HG03064 (cell line): Measurements from ENCODE around the gene SPEM2.

Source experiments
- ATAC-seq: cut with Tn5 transposase; IDR thresholded peaks from one replicate; pipeline ENCODE4 v1.9.1; 2021; ENCODE audit warnings: low read depth; ENCODE audit not compliant: unreplicated experiment

SPEM2 gene

GRCh38 chr17:7425316-7425715 is at the start of gene SPEM2:
TSS of gene SPEM2 (plus strand) at chr17:7425616. CDS start at chr17:7425689, 73 bp downstream.
- no peak for ATAC-seq

GRCh38 chr17:7379134-7379533 is 46.3 kb upstream of the SPEM2 start:
- ATAC-seq = no peak

- no peak for ATAC-seq
Observed at GRCh38 chr17:7380321-7380720, 45.1 kb upstream of the SPEM2 start.

GRCh38 chr17:7380855-7381683 is 44.3 kb upstream of the SPEM2 start, which contains the start of gene TNK1:
TSS of gene TNK1 (plus strand) at chr17:7381089. CDS start at chr17:7382927, 1,838 bp downstream.
- no peak for ATAC-seq

- no peak for ATAC-seq
Observed at GRCh38 chr17:7382901-7383300, 42.5 kb upstream of the SPEM2 start.

DNA sequence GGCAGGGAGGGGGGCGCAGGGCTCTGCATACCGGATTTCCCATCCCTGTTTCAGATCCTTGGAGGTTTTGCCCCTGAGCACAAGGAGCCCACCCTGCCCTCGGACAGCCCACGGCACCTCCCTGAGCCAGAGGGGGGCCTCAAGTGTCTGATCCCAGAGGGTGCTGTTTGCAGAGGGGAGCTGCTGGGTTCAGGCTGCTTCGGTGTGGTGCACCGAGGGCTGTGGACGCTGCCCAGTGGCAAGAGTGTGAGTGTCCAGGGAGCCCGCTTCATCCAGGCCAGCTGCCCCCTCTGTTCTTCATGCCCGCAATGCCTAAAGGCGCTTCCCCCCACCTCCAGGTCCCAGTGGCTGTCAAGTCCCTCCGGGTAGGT is 42.1 kb upstream of the SPEM2 start:
- no peak for ATAC-seq

DNA sequence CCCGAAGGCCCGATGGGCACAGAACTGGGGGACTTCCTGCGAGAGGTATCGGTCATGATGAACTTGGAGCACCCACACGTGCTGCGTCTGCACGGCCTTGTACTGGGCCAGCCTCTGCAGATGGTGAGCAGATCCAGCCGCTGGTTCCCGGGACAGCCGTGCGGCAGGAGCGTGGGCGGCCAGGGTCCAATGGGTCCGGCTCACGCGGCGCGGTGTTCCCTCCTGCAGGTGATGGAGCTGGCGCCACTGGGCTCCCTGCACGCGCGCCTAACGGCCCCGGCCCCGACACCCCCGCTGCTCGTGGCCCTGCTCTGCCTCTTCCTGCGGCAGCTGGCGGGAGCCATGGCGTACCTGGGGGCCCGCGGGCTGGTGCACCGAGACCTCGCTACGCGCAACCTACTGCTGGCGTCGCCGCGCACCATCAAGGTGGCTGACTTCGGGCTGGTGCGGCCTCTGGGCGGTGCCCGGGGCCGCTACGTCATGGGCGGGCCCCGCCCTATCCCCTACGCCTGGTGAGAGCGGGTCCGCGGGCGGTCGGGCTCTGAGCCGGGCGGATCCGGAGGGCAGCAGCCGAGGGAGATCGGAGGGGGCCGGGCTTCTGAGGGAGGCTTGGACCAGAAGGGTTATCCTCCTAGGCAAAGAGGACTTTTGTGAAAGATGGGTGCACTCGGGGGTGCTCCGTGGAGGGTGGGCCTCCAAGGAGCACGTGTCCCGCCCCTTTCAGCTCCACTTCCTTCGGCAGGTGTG is 41.5 kb upstream of the SPEM2 start:
- no peak for ATAC-seq

DNA sequence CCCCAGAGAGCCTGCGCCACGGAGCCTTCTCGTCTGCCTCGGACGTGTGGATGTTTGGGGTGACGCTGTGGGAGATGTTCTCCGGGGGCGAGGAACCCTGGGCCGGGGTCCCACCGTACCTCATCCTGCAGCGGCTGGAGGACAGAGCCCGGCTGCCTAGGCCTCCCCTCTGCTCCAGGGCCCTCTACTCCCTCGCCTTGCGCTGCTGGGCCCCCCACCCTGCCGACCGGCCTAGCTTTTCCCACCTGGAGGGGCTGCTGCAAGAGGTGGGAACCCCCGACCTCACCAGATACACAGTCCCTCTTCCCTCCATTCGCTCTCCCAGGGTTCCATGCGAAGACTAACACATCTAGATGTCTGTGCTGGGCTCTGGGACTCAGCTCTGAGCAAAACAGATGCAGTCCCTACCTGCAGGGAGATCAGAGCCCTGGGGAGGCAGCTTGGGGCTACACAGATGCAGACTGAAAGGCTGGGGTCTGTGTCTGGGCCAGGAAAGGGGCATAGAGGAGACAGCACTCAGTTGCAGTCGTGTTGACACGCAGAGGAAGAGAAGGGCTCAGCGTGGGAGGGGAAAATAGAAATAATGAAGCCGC is 40.8 kb upstream of the SPEM2 start:
- no peak for ATAC-seq

GRCh38 chr17:7388856-7389255 is 36.6 kb upstream of the SPEM2 start:
- ATAC-seq = no peak

GRCh38 chr17:7389924-7390910 is 35.2 kb upstream of the SPEM2 start:
- no peak for ATAC-seq

DNA sequence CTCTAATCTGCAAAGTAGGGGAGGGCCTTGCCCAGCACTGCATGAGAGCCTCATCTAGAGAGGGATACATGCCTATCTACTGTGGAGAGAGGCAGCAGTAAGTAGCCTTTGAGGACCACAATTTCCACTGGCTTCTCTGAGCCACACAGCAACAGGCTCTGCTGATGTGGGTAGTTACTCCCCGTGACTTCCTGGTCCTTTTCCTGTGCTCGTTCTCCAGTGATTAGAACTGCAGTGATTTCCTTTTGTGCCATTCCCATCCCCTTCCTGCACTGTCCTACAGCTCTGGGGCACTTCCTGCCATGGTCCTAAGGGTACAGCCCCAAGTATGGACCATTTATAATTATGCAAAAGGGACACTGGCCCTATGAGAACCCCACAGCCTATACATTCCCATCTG is 34.1 kb upstream of the SPEM2 start:
- ATAC-seq = no peak

DNA sequence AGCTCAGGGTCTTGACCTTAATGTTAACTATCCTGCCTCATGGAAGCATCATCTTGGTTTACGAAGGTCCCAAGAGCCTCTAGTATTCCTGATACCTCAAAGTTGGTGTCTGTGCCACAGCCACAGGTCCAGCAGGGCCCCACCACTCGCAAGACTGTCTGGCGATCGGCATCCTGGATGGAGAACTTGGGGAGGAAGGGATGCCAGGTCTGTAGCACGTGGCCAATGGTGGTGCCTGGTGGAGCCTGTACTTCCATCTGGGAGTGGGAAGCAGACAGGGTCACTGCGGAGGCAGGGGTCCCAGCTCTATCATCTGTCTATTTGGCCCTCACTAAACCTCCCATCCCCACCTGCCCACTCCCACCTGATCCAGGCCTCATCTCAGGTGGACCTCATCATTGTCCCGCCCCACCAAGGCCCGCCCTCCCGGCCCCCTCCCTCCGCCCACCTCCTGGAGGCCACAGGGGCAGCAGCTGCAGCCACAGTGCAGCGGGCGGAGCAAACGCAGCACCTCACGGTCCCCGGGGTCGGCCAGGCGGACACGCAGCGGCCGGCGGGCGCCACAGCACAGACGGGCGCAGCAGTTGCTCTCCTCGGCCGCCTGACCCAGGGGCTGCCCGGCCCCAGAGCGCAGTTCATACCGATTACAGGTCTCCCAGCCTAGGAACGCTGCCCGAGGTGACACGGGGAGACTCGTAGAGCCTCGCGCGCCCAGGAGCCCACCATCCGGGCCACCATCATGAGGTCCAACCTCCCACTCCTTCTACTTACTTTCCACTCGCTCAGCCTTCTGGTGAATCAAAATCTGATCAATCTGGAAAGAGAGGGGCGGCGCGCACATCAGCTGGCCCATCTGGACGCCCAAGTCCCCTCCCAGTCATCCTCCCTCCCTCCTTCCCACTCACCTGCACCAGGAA is 32.5 kb upstream of the SPEM2 start:
- no peak for ATAC-seq

GRCh38 chr17:7393613-7394451 is 31.6 kb upstream of the SPEM2 start:
- peak; percentile 52 for ATAC-seq

DNA sequence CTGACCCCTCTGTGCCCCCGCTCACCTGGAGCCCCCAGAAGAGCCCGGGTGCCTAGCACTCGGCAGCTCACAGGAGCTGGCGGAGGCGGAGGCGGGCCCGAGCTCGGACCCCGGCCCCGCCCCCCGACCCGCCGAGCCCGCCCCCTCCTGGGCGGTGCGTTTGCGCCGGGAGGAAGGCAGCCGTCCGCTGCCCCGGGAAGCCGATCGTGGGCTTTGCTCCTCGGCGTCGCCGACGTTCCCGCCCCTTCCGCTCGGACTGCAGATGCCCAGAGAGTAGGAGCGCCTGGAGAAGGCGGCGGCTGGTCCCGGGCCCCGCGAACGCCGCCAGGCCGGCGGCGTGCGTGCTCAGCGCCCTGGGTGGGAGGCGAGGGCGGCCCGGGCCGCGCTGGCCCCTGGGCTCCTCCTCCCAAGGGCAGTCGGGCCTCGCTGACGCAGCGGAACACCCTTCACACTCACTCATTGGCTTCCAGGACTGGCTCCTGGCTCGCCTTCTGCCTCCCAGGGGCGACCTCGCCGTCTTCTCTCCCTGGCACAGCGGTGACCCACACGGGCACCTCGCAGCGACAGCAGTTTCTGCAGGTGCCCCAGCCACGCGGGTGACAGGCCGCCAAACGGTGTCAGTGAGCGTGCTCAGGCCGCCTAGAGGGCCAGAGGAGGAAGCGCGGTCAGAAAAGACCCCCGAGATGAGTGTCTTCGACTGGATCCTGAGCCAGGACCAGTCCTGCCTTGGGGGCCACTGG is 30.8 kb upstream of the SPEM2 start, which contains the start of gene PLSCR3:
PLSCR3 (minus strand) TSS at position 74 of the 740 bp plus-strand sequence. CDS start 415 bp downstream, outside the sequence.
- peak; percentile 66 for ATAC-seq

DNA sequence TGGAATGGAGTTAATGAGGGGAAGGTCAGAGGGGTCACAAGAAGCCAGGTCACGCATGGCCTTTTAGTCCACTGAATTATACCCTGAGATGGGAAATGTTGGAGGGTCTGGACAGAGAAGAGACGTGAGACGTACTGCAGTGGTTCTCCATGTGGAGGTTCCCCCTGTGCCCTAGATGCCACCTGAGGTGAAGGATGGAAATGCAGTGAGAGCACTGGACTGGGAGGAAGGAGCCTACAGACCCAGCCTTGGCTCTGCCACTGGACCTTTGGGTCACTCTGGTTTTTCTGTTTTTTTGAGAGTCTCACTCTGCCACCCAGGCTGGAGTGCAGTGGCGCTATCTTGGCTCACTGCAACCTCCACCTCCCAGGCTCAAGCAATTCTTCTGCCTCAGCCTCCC is 29.3 kb upstream of the SPEM2 start:
- no peak for ATAC-seq

- ATAC-seq = no peak
Observed at GRCh38 chr17:7398612-7399011, 26.8 kb upstream of the SPEM2 start.

- ATAC-seq = no peak
Observed at GRCh38 chr17:7403043-7403726, 22.2 kb upstream of the SPEM2 start.
